ENCODE data around the gene ECSIT. TPM values are rescaled to one million over a fixed set of nuclear protein-coding genes. Genes with fewer than 3 reads are reported as not detected.
"Not testable (repeated sequence)": the region's sequence is repeated elsewhere in the genome, so short reads cannot be mapped to it uniquely, and the experiment has no call there.

Gene ECSIT, protein sequence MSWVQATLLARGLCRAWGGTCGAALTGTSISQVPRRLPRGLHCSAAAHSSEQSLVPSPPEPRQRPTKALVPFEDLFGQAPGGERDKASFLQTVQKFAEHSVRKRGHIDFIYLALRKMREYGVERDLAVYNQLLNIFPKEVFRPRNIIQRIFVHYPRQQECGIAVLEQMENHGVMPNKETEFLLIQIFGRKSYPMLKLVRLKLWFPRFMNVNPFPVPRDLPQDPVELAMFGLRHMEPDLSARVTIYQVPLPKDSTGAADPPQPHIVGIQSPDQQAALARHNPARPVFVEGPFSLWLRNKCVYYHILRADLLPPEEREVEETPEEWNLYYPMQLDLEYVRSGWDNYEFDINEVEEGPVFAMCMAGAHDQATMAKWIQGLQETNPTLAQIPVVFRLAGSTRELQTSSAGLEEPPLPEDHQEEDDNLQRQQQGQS
- total RNA-seq (2014; rRNA removed; shearing (Covaris generic)): 66.3 and 96.0 TPM in 2 replicates

DNA sequence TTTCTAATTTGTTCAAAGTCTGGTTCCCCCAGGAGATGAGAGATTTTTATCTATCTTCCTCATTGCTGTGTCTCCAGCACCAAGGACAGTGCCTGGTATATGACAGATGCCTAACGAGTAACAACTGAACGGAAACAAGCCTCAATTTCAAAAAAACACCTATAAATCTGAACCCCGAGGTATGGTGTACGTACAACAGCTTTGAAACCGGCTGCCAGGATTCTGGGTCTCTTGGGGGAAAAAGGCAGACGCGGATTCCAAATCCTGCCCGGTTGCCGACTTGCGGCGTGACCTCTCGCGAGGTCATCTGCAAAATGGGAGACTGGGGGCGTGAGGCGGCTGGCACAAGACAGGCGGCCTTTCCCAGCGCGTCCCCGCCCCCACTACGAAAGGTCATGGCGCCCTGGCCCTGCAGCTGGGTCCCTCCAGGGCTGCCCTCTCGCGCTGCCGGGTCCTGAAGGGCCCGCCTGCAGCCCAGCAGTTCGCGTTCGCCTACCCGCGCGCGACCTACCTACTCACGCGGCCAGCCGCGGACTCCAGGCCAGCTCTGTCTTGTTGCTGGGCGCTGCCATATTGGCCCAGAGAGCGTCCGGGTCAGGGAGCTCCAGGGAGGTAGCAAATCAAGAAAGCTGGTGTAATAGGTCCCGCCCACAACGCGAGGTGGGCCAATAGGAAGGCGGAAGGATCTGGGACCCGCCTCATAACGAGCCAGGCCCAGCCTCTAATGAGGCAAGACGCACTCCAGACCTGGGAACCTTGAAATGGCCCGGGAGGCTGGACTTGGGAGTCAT is at the start of gene ECSIT:
Gene ECSIT (minus strand): TSS at position 584 of the 791 bp plus-strand sequence. CDS start 9,964 bp downstream, outside the sequence.
- peak; percentile 99 for DNase-seq (ENCODE audit: low read depth)

DNA sequence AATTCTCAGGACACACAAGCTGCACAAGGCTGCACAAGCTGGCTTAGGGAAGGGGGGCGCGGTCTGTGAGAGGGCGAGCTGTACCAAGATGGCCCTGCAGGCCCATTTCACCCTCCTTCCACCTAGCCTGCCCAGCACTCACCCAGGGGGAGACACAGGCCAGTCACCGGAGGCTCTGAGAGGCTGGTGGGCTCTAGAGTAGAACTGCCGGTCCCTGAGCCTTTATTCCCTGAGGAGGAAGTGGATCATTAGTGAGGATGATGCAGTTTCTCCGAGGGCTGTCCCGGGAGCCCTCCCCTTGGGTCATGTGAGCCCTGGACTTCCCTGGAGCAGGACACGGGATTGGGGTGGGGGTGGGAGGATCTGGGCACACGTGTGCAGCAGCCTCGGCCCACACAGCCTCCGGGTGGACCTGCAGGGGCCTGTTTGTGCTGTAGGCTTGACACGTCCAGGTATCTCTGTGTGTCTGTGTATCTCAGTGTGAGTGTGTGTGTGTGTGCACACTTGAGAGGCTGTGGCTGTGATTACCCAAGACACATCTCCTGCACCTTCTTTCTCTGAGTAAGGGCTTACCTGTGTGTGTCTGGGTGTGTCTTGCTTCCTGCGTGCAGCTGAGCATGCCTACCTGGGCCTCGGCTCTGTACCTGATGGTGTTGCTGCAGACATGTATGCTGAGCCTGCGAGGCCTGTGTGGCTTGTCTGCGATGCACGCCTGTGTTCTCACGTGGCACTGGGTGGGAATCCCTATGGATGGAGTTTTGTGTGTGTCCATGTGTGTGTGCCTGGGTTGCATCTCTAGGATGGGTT is 48.7 kb upstream of the ECSIT start, which contains the start of gene ACP5:
Gene ACP5 (minus strand): TSS at position 195 of the 807 bp plus-strand sequence. CDS start 328 bp downstream, outside the sequence.
- peak; percentile 43 for DNase-seq (ENCODE audit: low read depth)

DNA sequence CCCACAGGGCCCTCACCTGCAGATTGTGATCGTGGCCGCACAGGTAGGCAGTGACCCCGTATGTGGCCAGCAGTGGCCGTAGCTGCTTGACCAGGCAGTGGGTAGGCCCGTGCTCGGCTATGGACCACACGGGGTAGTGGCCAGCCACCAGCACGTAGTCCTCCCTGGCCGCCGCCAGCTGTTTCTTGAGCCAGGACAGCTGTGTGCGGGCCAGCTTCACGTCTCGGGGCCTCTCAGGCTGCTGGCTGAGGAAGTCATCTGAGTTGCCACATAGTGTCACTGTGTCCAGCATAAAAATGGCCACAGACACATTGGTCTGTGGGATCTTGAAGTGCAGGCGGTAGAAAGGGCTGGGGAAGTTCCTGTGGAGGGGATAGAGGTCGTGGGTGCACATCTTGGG is 47.3 kb upstream of the ECSIT start:
- DNase-seq (ENCODE audit: low read depth): no peak

DNA sequence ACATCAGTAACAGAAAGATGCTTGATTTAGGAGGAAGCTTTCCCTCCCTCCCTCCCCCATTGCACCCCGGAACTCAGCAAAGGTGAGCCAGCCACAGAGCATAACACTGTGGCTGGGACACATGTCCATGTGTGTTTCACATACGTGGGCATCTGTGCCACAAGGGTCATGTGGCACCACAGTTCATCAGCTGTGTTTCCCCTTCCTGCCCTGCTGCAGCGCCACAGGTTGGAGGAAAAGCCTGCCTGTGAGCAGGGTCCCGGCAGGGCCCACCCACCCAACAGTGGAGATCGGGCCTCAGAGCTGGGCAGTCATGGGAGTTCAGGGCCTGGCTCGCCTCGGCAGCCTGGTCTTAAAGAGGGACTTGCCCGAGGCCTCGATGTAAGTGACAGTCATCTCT is 45.8 kb upstream of the ECSIT start:
- no peak for DNase-seq (ENCODE audit: low read depth)

DNA sequence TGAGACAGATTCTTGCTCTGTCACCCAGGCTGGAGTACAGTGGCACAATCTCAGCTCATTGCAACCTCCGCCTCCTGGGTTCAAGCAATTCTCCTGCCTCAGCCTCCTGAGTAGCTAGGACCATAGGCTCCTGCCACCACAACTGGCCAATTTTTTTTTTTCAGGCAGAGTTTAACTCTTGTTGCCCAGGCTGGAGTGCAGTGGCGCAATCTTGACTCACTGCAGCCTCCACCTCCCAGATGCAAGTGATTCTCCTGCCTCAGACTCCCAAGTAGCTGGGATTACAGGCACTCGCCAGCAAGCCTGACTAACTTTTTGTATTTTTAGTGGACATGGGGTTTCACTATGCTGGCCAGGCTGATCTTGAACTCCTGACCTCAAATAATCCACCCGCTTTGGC is 44.8 kb upstream of the ECSIT start:
- not testable (repeated sequence) for DNase-seq (ENCODE audit: low read depth)

DNA sequence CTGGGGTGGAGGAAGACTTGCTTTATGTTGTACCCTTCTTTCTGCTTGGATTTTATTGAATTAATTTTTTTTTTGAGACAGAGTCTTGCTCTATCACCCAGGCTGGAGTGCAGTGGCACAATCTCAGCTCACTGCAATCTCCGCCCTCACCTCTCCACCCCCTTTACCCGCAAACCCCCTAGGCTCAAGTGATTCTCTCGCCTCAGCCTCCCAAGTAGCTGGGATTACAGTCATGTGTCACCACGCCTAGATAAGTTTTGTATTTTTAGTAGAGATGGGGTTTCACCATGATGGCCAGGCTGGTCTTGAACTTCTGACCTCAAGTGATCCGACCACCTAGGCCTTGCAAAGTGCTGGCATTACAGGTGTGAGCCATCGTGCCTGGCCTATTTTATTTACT is 44.4 kb upstream of the ECSIT start:
- not testable (repeated sequence) for DNase-seq (ENCODE audit: low read depth)

DNA sequence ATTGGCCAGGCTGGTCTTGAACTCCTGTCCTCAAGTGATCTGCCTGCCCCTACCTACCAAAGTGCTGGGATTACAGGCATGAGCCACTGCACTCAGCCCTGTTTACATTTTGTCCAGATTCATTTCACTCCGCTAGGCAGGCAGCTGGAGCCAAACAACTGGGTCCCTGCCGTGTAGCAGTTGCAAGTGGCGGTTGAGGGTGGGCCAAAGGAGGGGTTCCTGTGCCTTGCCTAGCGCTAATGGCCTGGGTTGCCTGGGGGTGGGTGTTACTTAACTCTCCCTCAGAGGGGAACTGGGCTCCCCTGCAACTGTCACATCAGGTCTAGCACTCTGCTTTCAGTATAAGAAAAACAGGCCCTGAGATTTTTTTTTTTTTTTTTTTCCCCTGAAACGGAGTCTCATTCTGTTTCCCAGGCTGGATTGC is 41.1 kb upstream of the ECSIT start:
- DNase-seq (ENCODE audit: low read depth): no peak

DNA sequence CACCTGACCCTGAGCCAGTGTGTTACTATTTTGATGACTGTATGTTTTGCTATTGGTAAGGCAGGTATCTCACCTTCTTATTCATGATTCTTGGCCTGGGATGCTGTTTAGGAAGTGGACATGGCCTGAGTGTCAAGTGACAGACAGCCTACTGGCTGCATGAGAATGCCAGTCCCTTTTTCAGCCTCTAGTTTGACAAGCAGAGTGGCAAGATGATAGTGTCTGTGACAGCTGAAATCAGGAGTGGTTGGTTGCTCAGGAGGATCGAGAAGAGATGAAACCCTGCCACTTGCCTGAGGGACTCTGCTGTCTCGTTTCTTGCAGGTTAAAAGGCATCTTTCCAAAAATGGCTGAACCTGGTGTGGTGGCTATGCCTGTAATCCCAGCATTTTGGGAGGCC is 37.2 kb upstream of the ECSIT start:
- no peak for DNase-seq (ENCODE audit: low read depth)

- DNase-seq (ENCODE audit: low read depth): not testable (repeated sequence)
These were observed 36.7 kb upstream of the ECSIT start for GRCh38 chr19:11565649-11565980.

- not testable (repeated sequence) for DNase-seq (ENCODE audit: low read depth)
These were observed 35.3 kb upstream of the ECSIT start for GRCh38 chr19:11564082-11564807.

DNA sequence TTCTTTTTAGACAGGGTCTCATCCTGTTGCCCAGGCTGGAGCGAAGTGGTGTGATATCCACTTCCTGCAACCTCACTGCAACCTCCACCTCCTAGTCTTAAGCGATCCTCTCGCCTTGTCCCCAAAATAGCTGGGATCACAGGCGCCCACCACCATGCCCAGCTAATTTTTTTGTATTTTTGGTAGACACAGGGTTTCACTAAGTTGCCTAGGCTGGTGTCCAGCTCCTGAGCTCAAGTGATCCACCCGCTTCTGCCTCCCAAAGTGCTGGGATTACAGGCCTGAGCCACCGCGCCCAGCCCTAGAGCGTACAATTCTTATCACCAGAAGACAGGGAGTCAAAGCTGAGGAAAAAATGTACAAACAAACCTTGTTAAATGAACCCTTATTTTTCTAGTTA is 34.6 kb upstream of the ECSIT start:
- DNase-seq (ENCODE audit: low read depth): no peak

DNA sequence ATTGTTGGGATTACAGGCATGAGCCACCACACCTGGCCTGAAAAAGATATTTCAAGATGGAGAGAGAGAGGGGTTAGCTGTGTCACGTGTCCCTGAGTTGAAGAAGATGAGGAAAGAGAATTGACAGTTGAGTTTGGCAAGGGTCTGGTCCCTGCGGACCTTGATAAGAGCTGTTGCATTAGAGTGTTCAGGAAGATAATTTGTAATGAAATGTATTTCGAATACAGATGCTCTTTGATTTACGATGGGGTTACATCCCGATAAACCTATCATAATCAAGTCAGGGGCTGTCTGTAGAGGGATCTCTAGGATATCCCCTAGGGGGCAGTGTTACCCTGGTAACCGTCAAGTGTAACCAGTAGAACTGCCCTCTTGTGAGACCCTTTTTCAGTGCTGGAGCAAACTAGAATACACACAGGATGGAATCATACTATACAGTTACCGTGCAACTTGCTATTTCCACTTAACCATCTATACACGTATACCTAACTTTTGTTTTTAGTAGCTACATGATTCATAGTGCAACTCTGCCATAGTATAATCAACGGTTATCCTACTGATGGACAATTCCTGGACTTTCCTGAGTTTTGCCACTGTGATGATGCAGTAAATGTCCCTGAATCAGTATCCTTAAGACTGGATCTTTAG is 31.6 kb upstream of the ECSIT start:
- DNase-seq (ENCODE audit: low read depth): peak; percentile 76

- DNase-seq (ENCODE audit: low read depth): peak; percentile 99
These were observed 30.2 kb upstream of the ECSIT start, which contains the start of gene ELOF1 for GRCh38 chr19:11558881-11559828. Gene ELOF1, minus strand, starts transcription at chr19:11559230. Its CDS starts 4,883 bp downstream, at chr19:11554347.

DNA sequence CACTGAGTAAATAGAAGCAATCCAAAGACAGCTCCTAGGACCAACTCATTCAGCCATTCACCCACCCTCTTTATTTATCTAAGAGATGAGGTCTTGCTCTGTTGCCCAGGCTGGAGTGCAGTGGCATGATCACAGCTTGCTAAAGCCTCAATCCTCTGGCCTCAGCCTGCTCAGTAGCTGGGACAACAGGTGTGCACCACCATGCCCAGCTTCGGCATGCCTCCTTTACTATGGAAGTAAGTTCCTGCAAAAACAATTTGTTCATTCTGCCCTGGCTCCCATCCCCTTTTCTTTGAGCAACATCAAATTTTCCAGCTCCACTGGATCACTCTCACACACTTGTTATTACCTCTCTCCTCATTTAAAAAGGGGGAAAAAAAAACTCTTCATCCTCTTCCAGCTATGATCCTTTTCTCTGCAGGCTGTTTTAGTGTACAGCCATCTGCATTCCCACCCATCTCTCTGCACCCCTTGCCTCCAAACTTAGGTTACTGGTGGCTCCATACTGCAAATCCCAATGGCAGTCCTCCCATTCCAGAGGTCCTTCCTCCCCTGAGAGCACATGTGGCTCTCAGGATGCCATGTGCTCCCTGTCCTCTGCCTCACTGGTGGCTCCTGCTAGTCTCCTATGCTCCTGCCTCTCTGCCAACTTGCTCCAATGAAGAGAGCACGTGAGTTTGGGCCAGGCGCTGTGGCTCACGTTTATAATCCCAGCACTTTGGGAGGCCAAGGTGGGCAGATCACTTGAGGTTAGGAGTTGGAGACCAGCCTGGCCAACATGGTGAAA is 27.9 kb upstream of the ECSIT start:
- DNase-seq (ENCODE audit: low read depth): no peak

DNA sequence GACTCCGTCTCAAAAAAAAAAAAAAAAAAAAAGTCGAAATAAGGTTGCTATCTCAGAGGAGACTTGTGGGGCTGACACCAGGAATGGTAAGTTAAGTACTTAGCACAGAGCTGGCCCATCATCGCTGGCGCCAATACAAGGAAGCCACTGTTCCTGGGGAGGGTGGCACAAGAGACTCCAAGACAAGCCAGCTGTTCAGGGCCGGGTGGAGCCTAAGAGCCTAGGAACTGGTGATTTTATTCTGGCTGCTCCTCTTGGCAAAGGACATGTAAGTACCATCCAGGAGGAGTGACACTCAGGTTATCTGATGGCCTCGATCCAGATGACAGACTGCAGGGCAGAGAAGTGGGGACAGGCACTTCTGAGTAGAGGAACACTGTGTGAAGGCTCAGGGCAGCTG is 26.3 kb upstream of the ECSIT start:
- no peak for DNase-seq (ENCODE audit: low read depth)

GRCh38 chr19:11554160-11554559 is 25.2 kb upstream of the ECSIT start:
- DNase-seq (ENCODE audit: low read depth): no peak

- DNase-seq (ENCODE audit: low read depth): no peak
These were observed 23.9 kb upstream of the ECSIT start for GRCh38 chr19:11552666-11553372.

All from Daoy (cell line).